NB4 (cell line): ENCODE data around the gene CABCOCO1.

Experiments used
- MYC ChIP-seq: IDR thresholded peaks from 2 replicates; pipeline ENCODE4 v1.6.1; 2011; ENCODE audit warnings: low read depth, low read length
- POLR2A ChIP-seq: IDR thresholded peaks from 2 replicates; pipeline ENCODE4 v1.6.1; 2011; ENCODE audit warnings: mild to moderate bottlenecking; ENCODE audit not compliant: insufficient read length; ENCODE audit errors: extremely low read depth
- TF ChIP-seq, protein P1 (sequence below): IDR thresholded peaks from one replicate; pipeline ENCODE4 v1.5.1; 2012; ENCODE audit warnings: low read depth, low read length
- TF ChIP-seq, protein P2 (sequence below): IDR thresholded peaks from 2 replicates; pipeline ENCODE4 v1.6.1; 2011; ENCODE audit warnings: low read depth, low read length

DNA sequence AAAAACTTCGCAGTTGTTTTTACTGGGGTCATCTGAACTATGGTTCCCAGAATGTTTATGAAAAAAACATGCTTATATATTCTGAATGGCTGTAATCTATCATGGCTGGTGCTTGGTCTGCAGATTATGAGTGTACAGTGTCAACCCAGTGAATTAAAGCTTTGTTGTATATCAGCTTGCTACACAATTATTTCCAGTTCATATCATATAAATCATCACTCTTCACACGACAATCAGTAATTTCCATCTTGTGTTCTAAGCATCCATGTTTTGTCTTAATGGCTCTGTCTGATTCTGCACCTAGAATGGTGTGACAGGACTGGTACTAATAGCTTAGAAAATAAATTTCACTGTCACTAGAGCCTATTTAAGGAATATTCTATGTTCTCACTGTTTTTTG, 83.6 kb downstream of the CABCOCO1 start:
- TF ChIP-seq, protein P1, sequence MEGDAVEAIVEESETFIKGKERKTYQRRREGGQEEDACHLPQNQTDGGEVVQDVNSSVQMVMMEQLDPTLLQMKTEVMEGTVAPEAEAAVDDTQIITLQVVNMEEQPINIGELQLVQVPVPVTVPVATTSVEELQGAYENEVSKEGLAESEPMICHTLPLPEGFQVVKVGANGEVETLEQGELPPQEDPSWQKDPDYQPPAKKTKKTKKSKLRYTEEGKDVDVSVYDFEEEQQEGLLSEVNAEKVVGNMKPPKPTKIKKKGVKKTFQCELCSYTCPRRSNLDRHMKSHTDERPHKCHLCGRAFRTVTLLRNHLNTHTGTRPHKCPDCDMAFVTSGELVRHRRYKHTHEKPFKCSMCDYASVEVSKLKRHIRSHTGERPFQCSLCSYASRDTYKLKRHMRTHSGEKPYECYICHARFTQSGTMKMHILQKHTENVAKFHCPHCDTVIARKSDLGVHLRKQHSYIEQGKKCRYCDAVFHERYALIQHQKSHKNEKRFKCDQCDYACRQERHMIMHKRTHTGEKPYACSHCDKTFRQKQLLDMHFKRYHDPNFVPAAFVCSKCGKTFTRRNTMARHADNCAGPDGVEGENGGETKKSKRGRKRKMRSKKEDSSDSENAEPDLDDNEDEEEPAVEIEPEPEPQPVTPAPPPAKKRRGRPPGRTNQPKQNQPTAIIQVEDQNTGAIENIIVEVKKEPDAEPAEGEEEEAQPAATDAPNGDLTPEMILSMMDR: no peak
- TF ChIP-seq POLR2A (no peak), MYC (no peak)
- TF ChIP-seq, protein P2, sequence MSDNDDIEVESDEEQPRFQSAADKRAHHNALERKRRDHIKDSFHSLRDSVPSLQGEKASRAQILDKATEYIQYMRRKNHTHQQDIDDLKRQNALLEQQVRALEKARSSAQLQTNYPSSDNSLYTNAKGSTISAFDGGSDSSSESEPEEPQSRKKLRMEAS: no peak
